ENCODE measurements around the gene PEPD. TPM values are rescaled to one million over a fixed set of nuclear protein-coding genes. Genes with fewer than 3 reads are reported as not detected.

PEPD gene
- total RNA-seq, 1 donor from 2014 or later = 30.0 TPM

- intact Hi-C loops (cut with micrococcal nuclease) = no loop called here
- Histone ChIP-seq H3K27me3 (ENCODE audit: low read depth) (no peaks in the 10 kb centered on the region), H3K4me3 (no peak overlapping the region), H3K4me1 (peaks cover 20% of the 10 kb centered on the region), H3K9me3 (replicated peaks) (no peaks in the 10 kb centered on the region), H3K36me3 (peaks cover 10% of the 10 kb centered on the region), H3K27ac (replicated peaks) (no peak overlapping the region)
- DNase-seq = no peak
- no peak for TF ChIP-seq CTCF (IDR thresholded peaks at IDR 0.05; ENCODE audit: borderline replicate concordance)
These were observed 53.7 kb downstream of the PEPD start for GRCh38 chr19:33467851-33468250.

- Histone ChIP-seq H3K36me3 (peaks cover 23% of the 10 kb centered on the region), H3K4me3 (no peak overlapping the region), H3K4me1 (peaks cover 20% of the 10 kb centered on the region), H3K27ac (replicated peaks) (peak overlapping the region; percentile 34), H3K27me3 (ENCODE audit: low read depth) (no peaks in the 10 kb centered on the region), H3K9me3 (replicated peaks) (no peaks in the 10 kb centered on the region)
- intact Hi-C loops (cut with micrococcal nuclease) = no loop called here
- no peak for DNase-seq
- no peak for TF ChIP-seq CTCF (IDR thresholded peaks at IDR 0.05; ENCODE audit: borderline replicate concordance)
These were observed 55.8 kb downstream of the PEPD start for GRCh38 chr19:33465834-33466233.

GRCh38 chr19:33465371-33465770 lies 56.2 kb downstream of the PEPD start:
- TF ChIP-seq CTCF (IDR thresholded peaks at IDR 0.05; ENCODE audit: borderline replicate concordance) = no peak
- no peak overlapping the region for H3K4me3 ChIP-seq
- DNase-seq = no peak
- intact Hi-C loops (cut with micrococcal nuclease) = no loop called here
- H3K27me3 ChIP-seq (ENCODE audit: low read depth) = no peaks in the 10 kb centered on the region
- peaks cover 28% of the 10 kb centered on the region for H3K36me3 ChIP-seq
- peaks cover 20% of the 10 kb centered on the region for H3K4me1 ChIP-seq
- no peaks in the 10 kb centered on the region for H3K9me3 ChIP-seq (replicated peaks)
- no peak overlapping the region for H3K27ac ChIP-seq (replicated peaks)

GRCh38 chr19:33464733-33465115 lies 56.9 kb downstream of the PEPD start:
- Histone ChIP-seq H3K36me3 (peaks cover 28% of the 10 kb centered on the region), H3K27ac (replicated peaks) (no peak overlapping the region), H3K9me3 (replicated peaks) (no peaks in the 10 kb centered on the region), H3K4me3 (no peak overlapping the region), H3K4me1 (peaks cover 20% of the 10 kb centered on the region), H3K27me3 (ENCODE audit: low read depth) (no peaks in the 10 kb centered on the region)
- no peak for DNase-seq
- intact Hi-C loops (cut with micrococcal nuclease) = no loop called here
- no peak for TF ChIP-seq CTCF (IDR thresholded peaks at IDR 0.05; ENCODE audit: borderline replicate concordance)

GRCh38 chr19:33464010-33464732 lies 57.4 kb downstream of the PEPD start:
- TF ChIP-seq CTCF (IDR thresholded peaks at IDR 0.05; ENCODE audit: borderline replicate concordance) = no peak
- Histone ChIP-seq H3K4me1 (peaks cover 20% of the 10 kb centered on the region), H3K4me3 (no peak overlapping the region), H3K9me3 (replicated peaks) (no peaks in the 10 kb centered on the region), H3K36me3 (peaks cover 28% of the 10 kb centered on the region), H3K27ac (replicated peaks) (no peak overlapping the region), H3K27me3 (ENCODE audit: low read depth) (no peaks in the 10 kb centered on the region)
- intact Hi-C loops (cut with micrococcal nuclease) = no loop called here
- DNase-seq = no peak

Measured in left ventricle myocardium inferior (tissue), 1 donor.